Neural cell (in vitro differentiated cells): Measurements from ENCODE around the gene GPNMB. TPM values are rescaled to one million over a fixed set of nuclear protein-coding genes. Genes with fewer than 3 reads are reported as not detected.

Experiments used
- H2AFZ ChIP-seq: fragments of 200-600, 300-800 bp; sonication (generic), shearing (Covaris generic); 2 replicates; pipeline ENCODE4 v1.6.0; 2014; ENCODE audit warnings: low read depth, mild to moderate bottlenecking, antibody characterized with exemption, low read length, moderate library complexity
- H3F3A ChIP-seq: fragments of 200-600 bp; shearing (Covaris generic); 2 replicates; pipeline ENCODE4 v1.6.1; 2016; ENCODE audit warnings: mild to moderate bottlenecking, moderate library complexity, mixed read lengths, antibody characterized with exemption, low read length; ENCODE audit not compliant: insufficient read depth, poor library complexity, severe bottlenecking
- H3K27ac ChIP-seq: fragments of 200-600, 300-800 bp; sonication (generic), shearing (Covaris generic); 2 replicates; pipeline ENCODE4 v1.5.1; 2014; ENCODE audit warnings: mild to moderate bottlenecking, low read length, moderate library complexity
- H3K27me3 ChIP-seq: fragments of 300-800, 200-600 bp; sonication (generic), shearing (Covaris generic); 2 replicates; pipeline ENCODE4 v1.6.0; 2014; ENCODE audit warnings: mild to moderate bottlenecking, low read depth, low read length, moderate library complexity; ENCODE audit not compliant: insufficient read depth
- H3K36me3 ChIP-seq: fragments of 300-800, 200-600 bp; sonication (generic), shearing (Covaris generic); 2 replicates; pipeline ENCODE4 v1.5.1; 2014; ENCODE audit warnings: mild to moderate bottlenecking, antibody characterized with exemption, low read length, moderate library complexity; ENCODE audit not compliant: insufficient read depth
- H3K4me2 ChIP-seq: fragments of 300-800, 200-600 bp; sonication (generic), shearing (Covaris generic); 2 replicates; pipeline ENCODE4 v1.6.0; 2014; ENCODE audit warnings: mild to moderate bottlenecking, low read length
- H3K4me3 ChIP-seq: fragments of 300-800, 200-600 bp; sonication (generic), shearing (Covaris generic); 2 replicates; pipeline ENCODE4 v1.5.1; 2014; ENCODE audit warnings: mild to moderate bottlenecking, low read length, moderate library complexity
- H3K79me2 ChIP-seq: fragments of 200-600 bp; shearing (Covaris generic); replicated peaks from 2 replicates; pipeline ENCODE4 v1.6.0; 2014; ENCODE audit warnings: mild to moderate bottlenecking, low read length, moderate library complexity; ENCODE audit not compliant: insufficient read depth
- H3K9ac ChIP-seq: fragments of 300-800, 200-600 bp; sonication (generic), shearing (Covaris generic); 2 replicates; pipeline ENCODE4 v1.6.1; 2016; ENCODE audit warnings: mild to moderate bottlenecking, low read length, mixed read lengths
- H3K9me2 ChIP-seq: fragments of 200-600 bp; shearing (Covaris generic); 2 replicates; pipeline ENCODE4 v1.6.1; 2016; ENCODE audit warnings: mild to moderate bottlenecking, low read length, mixed read lengths; ENCODE audit not compliant: insufficient read depth
- H3K9me3 ChIP-seq: fragments of 200-600, 300-800 bp; sonication (generic), shearing (Covaris generic); 2 replicates; pipeline ENCODE4 v1.6.1; 2016; ENCODE audit warnings: mild to moderate bottlenecking, mixed run types, low read length, moderate library complexity, mixed read lengths
- H4K20me1 ChIP-seq: fragments of 200-600 bp; shearing (Covaris generic); 2 replicates; pipeline ENCODE4 v1.6.1; 2016; ENCODE audit warnings: mild to moderate bottlenecking, mixed run types; ENCODE audit not compliant: insufficient read depth
- CTCF ChIP-seq: fragments of 450-650 bp; IDR thresholded peaks from 2 replicates; pipeline ENCODE4 v1.5.1; 2014; ENCODE audit warnings: antibody characterized with exemption, mild to moderate bottlenecking, moderate library complexity; ENCODE audit not compliant: poor library complexity, severe bottlenecking
- EP300 ChIP-seq: fragments of 450-650 bp; conservative IDR thresholded peaks from 2 replicates; pipeline ENCODE4 v1.6.1; 2014; ENCODE audit warnings: antibody characterized with exemption, mild to moderate bottlenecking, moderate library complexity; ENCODE audit not compliant: poor library complexity, severe bottlenecking
- EZH2 ChIP-seq: fragments of 200-600, 300-800 bp; shearing (Covaris generic), sonication (generic); IDR thresholded peaks from 2 replicates; pipeline ENCODE4 v1.6.1; 2014; ENCODE audit warnings: antibody characterized with exemption, low read length, borderline replicate concordance, mild to moderate bottlenecking; ENCODE audit not compliant: insufficient read depth, poor library complexity, severe bottlenecking
- MXI1 ChIP-seq: fragments of 450-650 bp; conservative IDR thresholded peaks from 2 replicates; pipeline ENCODE4 v1.6.1; 2014; ENCODE audit warnings: antibody characterized with exemption, mild to moderate bottlenecking; ENCODE audit not compliant: poor library complexity, severe bottlenecking
- POLR2AphosphoS5 ChIP-seq: IDR thresholded peaks from 2 replicates; pipeline ENCODE4 v1.6.1; 2012
- RAD21 ChIP-seq: fragments of 450-650 bp; conservative IDR thresholded peaks from 2 replicates; pipeline ENCODE4 v1.6.1; 2014; ENCODE audit warnings: antibody characterized with exemption, mild to moderate bottlenecking, moderate library complexity
- REST ChIP-seq: IDR thresholded peaks from 2 replicates; pipeline ENCODE4 v1.6.1; 2012; ENCODE audit warnings: borderline replicate concordance
- SMC3 ChIP-seq: fragments of 450-650 bp; conservative IDR thresholded peaks from 2 replicates; pipeline ENCODE4 v1.6.1; 2014; ENCODE audit warnings: antibody characterized with exemption, mild to moderate bottlenecking, moderate library complexity; ENCODE audit not compliant: poor library complexity
- TAF1 ChIP-seq: IDR thresholded peaks from 2 replicates; pipeline ENCODE4 v1.6.1; 2012; ENCODE audit warnings: low read depth
- polyA plus RNA-seq: library from polyadenylated mRNA; depleted of rRNA; stranded (reverse); fragments of >200 nt; gene quantifications from 2 replicates; pipeline ENCODE4 v1.2.3, GENCODE V29; 2014

Gene GPNMB
- polyA plus RNA-seq, 1 donor from 2014 or later, result not detected

GRCh38 chr7:23284871-23285270, 38.3 kb downstream of the GPNMB start:
- TF ChIP-seq CTCF, result no peak
- TF ChIP-seq REST, result no peak
- TF ChIP-seq MXI1, result no peak
- TF ChIP-seq TAF1, result no peak
- TF ChIP-seq EZH2, result no peak
- no peak for TF ChIP-seq RAD21
- TF ChIP-seq POLR2AphosphoS5, result no peak
- TF ChIP-seq SMC3, result no peak
- TF ChIP-seq EP300, result no peak
- Histone ChIP-seq H3F3A (no peaks in the 10 kb centered on the region), H3K9me3 (no peaks in the 10 kb centered on the region), H3K36me3 (no peaks in the 10 kb centered on the region), H3K9ac (no peak overlapping the region), H3K79me2 (no peaks in the 10 kb centered on the region), H3K27me3 (no peaks in the 10 kb centered on the region), H3K27ac (no peak overlapping the region), H3K9me2 (no peaks in the 10 kb centered on the region), H2AFZ (no peak overlapping the region), H3K4me2 (no peak overlapping the region), H4K20me1 (no peaks in the 10 kb centered on the region), H3K4me3 (no peak overlapping the region)

- Histone ChIP-seq H3K9ac (no peak overlapping the region), H2AFZ (no peak overlapping the region), H3K79me2 (no peaks in the 10 kb centered on the region), H3K9me3 (no peaks in the 10 kb centered on the region), H3K4me3 (no peak overlapping the region), H3K9me2 (no peaks in the 10 kb centered on the region), H3K36me3 (no peaks in the 10 kb centered on the region), H3K4me2 (no peak overlapping the region), H4K20me1 (no peaks in the 10 kb centered on the region), H3K27me3 (no peaks in the 10 kb centered on the region), H3K27ac (no peak overlapping the region), H3F3A (no peaks in the 10 kb centered on the region)
- no peak for TF ChIP-seq MXI1
- TF ChIP-seq RAD21, result no peak
- no peak for TF ChIP-seq EZH2
- no peak for TF ChIP-seq CTCF
- no peak for TF ChIP-seq POLR2AphosphoS5
- TF ChIP-seq REST, result no peak
- no peak for TF ChIP-seq EP300
- no peak for TF ChIP-seq SMC3
- TF ChIP-seq TAF1, result no peak
Observed at GRCh38 chr7:23285657-23286646, 39.4 kb downstream of the GPNMB start.
